Body of pancreas (tissue), 4 donors: ENCODE data around the gene MVD.

ENCODE experiments used
- CTCF ChIP-seq, 7 experiments: fragments of 450-650 bp in 4 of 7; fragments of 200-600 bp in 3 of 7; sonication (generic) in 3 of 7; IDR thresholded peaks; one replicate each; pipeline ENCODE4 v1.5.1; 2016 to 2019; ENCODE audit warnings: antibody characterized with exemption in 7 of 7
- POLR2A ChIP-seq, 3 donors: fragments of 450-650 bp; IDR thresholded peaks; one replicate each; pipeline ENCODE4 v1.6.1; 2016; ENCODE audit warnings: antibody characterized with exemption in 3 of 3, mild to moderate bottlenecking in 2 of 3

DNA sequence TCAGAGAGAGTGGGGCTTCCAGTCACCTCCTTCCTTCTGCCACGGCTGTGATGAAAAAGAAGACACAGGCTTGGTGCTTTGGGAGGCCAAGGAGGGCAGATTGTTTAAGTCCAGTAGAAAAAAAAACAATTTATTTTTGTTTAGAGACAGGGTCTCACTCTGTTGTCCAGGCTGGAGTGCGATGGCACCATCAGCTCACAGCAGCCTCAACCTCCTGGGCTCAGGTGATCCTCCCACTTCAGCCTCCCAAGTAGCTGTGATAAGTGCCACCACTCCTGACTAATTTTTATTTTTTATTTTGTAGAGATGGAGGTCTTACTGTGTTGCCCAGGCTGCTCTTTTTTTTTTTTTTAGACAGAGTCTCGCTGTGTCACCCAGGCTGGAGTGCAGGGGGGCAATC is 2.7 kb upstream of the MVD start:
- TF ChIP-seq CTCF (IDR thresholded peaks at IDR 0.05) (no peak), POLR2A (IDR thresholded peaks at IDR 0.05) (no peak)
